OCI-LY1 (cell line): ENCODE measurements around the gene MRPL49.
A peak's percentile ranks its signal among the peaks of the same experiment; 100 is the strongest.

Source experiments
- H2AFZ ChIP-seq: fragments of 200-600 bp; sonication (generic), shearing (Covaris generic); 2 replicates; pipeline ENCODE4 v1.6.0; 2014; ENCODE audit warnings: antibody characterized with exemption, mild to moderate bottlenecking, low read length
- H3F3A ChIP-seq: fragments of 200-600 bp; sonication (generic), shearing (Covaris generic); 2 replicates; pipeline ENCODE4 v1.6.0; 2014; ENCODE audit warnings: mild to moderate bottlenecking, antibody characterized with exemption, low read length, moderate library complexity; ENCODE audit not compliant: insufficient read depth
- H3K27ac ChIP-seq: fragments of 200-600 bp; sonication (generic); 2 replicates; pipeline ENCODE4 v1.5.1; 2014; ENCODE audit warnings: low read length, mixed run types, mild to moderate bottlenecking, low read depth; ENCODE audit not compliant: poor library complexity, severe bottlenecking
- H3K27me3 ChIP-seq: fragments of 200-600 bp; sonication (generic); 2 replicates; pipeline ENCODE4 v1.6.0; 2014; ENCODE audit warnings: antibody characterized with exemption, mild to moderate bottlenecking, low read length, moderate library complexity; ENCODE audit not compliant: insufficient read depth
- H3K36me3 ChIP-seq: fragments of 200-600 bp; sonication (generic); 2 replicates; pipeline ENCODE4 v1.6.1; 2014; ENCODE audit warnings: mild to moderate bottlenecking, antibody characterized with exemption, low read length, moderate library complexity, mixed read lengths; ENCODE audit not compliant: insufficient read depth
- H3K4me1 ChIP-seq: fragments of 200-600 bp; sonication (generic); 2 replicates; pipeline ENCODE4 v1.5.1; 2014; ENCODE audit warnings: mild to moderate bottlenecking, low read length, moderate library complexity; ENCODE audit not compliant: insufficient read depth, severe bottlenecking
- H3K4me2 ChIP-seq: fragments of 200-600 bp; sonication (generic), shearing (Covaris generic); 2 replicates; pipeline ENCODE4 v1.6.1; 2014; ENCODE audit warnings: low read length
- H3K4me3 ChIP-seq: fragments of 200-600 bp; sonication (generic); 2 replicates; pipeline ENCODE4 v1.5.1; 2014; ENCODE audit warnings: low read length, low read depth, mild to moderate bottlenecking, mixed read lengths; ENCODE audit not compliant: poor library complexity, severe bottlenecking
- H3K79me2 ChIP-seq: fragments of 200-600 bp; shearing (Covaris generic); 2 replicates; pipeline ENCODE4 v1.6.1; 2016; ENCODE audit warnings: mixed run types, low read length, mixed read lengths; ENCODE audit not compliant: insufficient read depth
- H3K9ac ChIP-seq: fragments of 200-600 bp; sonication (generic), shearing (Covaris generic); 2 replicates; pipeline ENCODE4 v1.6.1; 2014; ENCODE audit warnings: mild to moderate bottlenecking, low read length, mixed read lengths
- H3K9me2 ChIP-seq: fragments of 200-600 bp; sonication (generic), shearing (Covaris generic); 2 replicates; pipeline ENCODE4 v1.6.1; 2014; ENCODE audit warnings: low read depth, mild to moderate bottlenecking, low read length, mixed read lengths
- H3K9me3 ChIP-seq: fragments of 200-600 bp; shearing (Covaris generic); 2 replicates; pipeline ENCODE4 v1.6.1; 2014; ENCODE audit warnings: low read length, mixed read lengths
- H4K20me1 ChIP-seq: fragments of 200-600 bp; sonication (generic), shearing (Covaris generic); 2 replicates; pipeline ENCODE4 v1.6.0; 2016; ENCODE audit warnings: mild to moderate bottlenecking, low read length; ENCODE audit not compliant: insufficient read depth
- EZH2 ChIP-seq: fragments of 200-600 bp; sonication (generic), shearing (Covaris generic); IDR thresholded peaks from 2 replicates; pipeline ENCODE4 v1.8.0; 2017; ENCODE audit warnings: borderline replicate concordance, mixed run types, mild to moderate bottlenecking, antibody characterized with exemption, low read length, moderate library complexity, mixed read lengths
- TF ChIP-seq, protein P1 (sequence below): fragments of 200-600 bp; sonication (generic), shearing (Covaris generic); IDR thresholded peaks from 2 replicates; pipeline ENCODE4 v1.5.1; 2017; ENCODE audit warnings: mild to moderate bottlenecking, antibody characterized with exemption, low read length, moderate library complexity, mixed read lengths

Gene MRPL49

DNA sequence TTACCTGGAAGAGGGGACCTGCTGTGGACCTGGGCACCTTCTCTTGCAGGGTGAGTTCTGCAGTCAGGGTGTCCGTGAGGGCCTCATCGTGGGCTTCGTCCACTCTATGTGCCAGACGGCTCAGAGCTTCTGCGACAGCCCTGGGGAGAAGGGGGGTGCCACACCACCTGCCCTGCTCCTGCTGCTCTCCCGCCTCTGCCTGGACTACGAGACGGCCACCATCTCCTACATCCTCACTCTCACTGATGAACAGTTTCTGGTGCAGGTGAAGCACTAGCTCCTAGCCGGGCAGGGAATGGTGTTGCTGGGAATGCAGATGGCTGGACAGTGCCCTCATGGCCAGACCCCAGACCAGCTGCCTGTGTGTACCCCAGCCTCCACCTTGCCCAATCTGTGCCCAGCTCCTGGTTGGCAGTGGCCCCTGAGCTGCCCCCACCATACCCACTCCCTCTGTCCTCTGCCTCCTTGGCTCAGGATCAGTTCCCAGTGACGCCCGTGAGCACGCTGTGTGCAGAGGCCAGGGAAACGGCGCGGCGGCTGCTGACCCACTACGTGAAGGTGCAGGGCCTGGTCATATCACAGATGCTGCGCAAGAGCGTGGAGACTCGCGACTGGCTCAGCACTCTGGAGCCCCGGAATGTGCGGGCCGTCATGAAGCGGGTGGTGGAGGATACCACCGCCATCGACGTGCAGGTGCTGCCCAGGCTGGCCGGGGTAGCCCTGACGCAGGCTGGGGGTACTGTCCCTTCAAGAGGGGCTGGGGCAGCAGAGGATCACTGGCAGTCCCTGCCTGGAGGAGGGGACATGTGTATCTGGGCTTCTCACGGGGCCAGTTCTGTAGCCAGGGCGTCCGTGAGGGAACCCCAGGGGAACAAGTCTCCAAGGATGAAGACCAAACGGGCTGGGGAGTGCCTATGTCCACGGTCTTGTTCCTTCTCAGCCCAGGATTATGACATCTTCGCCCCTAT, 12.6 kb upstream of the MRPL49 start:
- no peaks in the 10 kb centered on the region for H3K9me3 ChIP-seq
- H4K20me1 ChIP-seq = no peaks in the 10 kb centered on the region
- H3K4me1 ChIP-seq = peaks cover 31% of the 10 kb centered on the region
- no peak overlapping the region for H3K27ac ChIP-seq
- 0 out of 2 replicates have a peak, but pooled peaks cover 5% of the 10 kb centered on the region for H3F3A ChIP-seq
- TF ChIP-seq EZH2 = no peak
- TF ChIP-seq, protein P1, sequence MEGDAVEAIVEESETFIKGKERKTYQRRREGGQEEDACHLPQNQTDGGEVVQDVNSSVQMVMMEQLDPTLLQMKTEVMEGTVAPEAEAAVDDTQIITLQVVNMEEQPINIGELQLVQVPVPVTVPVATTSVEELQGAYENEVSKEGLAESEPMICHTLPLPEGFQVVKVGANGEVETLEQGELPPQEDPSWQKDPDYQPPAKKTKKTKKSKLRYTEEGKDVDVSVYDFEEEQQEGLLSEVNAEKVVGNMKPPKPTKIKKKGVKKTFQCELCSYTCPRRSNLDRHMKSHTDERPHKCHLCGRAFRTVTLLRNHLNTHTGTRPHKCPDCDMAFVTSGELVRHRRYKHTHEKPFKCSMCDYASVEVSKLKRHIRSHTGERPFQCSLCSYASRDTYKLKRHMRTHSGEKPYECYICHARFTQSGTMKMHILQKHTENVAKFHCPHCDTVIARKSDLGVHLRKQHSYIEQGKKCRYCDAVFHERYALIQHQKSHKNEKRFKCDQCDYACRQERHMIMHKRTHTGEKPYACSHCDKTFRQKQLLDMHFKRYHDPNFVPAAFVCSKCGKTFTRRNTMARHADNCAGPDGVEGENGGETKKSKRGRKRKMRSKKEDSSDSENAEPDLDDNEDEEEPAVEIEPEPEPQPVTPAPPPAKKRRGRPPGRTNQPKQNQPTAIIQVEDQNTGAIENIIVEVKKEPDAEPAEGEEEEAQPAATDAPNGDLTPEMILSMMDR = no peak
- H3K4me2 ChIP-seq = no peak overlapping the region
- H2AFZ ChIP-seq = no peak overlapping the region
- H3K9ac ChIP-seq = no peak overlapping the region
- no peak overlapping the region for H3K4me3 ChIP-seq
- no peaks in the 10 kb centered on the region for H3K27me3 ChIP-seq
- no peaks in the 10 kb centered on the region for H3K9me2 ChIP-seq
- H3K79me2 ChIP-seq = no peaks in the 10 kb centered on the region
- peaks cover 33% of the 10 kb centered on the region; the same call in 1 of the 2 replicates for H3K36me3 ChIP-seq

DNA sequence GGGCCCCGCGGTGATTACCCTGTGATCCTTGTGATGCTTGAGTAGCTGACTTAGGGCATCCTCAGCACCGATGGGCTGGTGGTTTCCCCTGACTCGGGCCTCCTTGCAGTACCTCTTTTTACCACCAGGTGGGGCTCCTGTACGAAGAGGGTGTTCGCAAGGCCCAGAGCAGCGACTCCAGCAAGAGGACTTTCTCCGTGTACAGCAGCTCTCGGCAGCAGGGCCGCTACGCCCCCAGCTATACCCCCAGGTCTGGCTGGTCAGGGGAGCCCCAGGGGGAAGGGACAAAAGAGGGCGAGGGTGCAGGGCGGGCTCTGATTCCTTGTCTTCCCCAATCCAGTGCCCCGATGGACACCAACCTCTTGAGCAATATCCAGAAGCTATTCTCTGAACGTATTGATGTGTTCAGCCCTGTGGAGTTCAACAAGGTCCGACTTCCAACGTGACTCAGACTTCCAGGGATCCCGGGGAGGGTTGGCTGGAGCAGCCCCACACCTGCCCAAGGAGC, 11.7 kb upstream of the MRPL49 start:
- peaks cover 33% of the 10 kb centered on the region; the same call in 1 of the 2 replicates for H3K36me3 ChIP-seq
- H3K27ac ChIP-seq = peak overlapping the region; percentile 55
- peak overlapping the region; percentile 5; the same call in 1 of the 2 replicates for H3K9ac ChIP-seq

GRCh38 chr11:65111159-65111743, 10.9 kb upstream of the MRPL49 start:
- peaks cover 39% of the 10 kb centered on the region for H3K4me1 ChIP-seq
- H3K79me2 ChIP-seq = no peaks in the 10 kb centered on the region
- TF ChIP-seq, protein P1 = no peak
- no peak for TF ChIP-seq EZH2
- peaks cover 35% of the 10 kb centered on the region for H3K36me3 ChIP-seq
- H3K27ac ChIP-seq = peak overlapping the region; percentile 55
- H3K27me3 ChIP-seq = no peaks in the 10 kb centered on the region
- H3K9ac ChIP-seq = no peak overlapping the region
- H3K4me3 ChIP-seq = peak overlapping the region; percentile 75
- 0 out of 2 replicates have a peak, but pooled peaks cover 5% of the 10 kb centered on the region for H3F3A ChIP-seq
- peak overlapping the region; percentile 90 for H3K4me2 ChIP-seq
- no peak overlapping the region for H2AFZ ChIP-seq
- no peaks in the 10 kb centered on the region for H3K9me3 ChIP-seq
- H3K9me2 ChIP-seq = no peaks in the 10 kb centered on the region
- no peaks in the 10 kb centered on the region for H4K20me1 ChIP-seq

More for the DNA sequence above, 11.7 kb upstream of the MRPL49 start:
- no peak overlapping the region for H2AFZ ChIP-seq
- no peaks in the 10 kb centered on the region for H4K20me1 ChIP-seq
- no peaks in the 10 kb centered on the region for H3K79me2 ChIP-seq
- H3K27me3 ChIP-seq = no peaks in the 10 kb centered on the region
- TF ChIP-seq, protein P1 = peak; percentile 91
- TF ChIP-seq EZH2 = no peak
- no peaks in the 10 kb centered on the region for H3K9me2 ChIP-seq
- no peak overlapping the region for H3K4me3 ChIP-seq
- no peaks in the 10 kb centered on the region for H3K9me3 ChIP-seq
- peak overlapping the region; percentile 3; the same call in 1 of the 2 replicates for H3K4me2 ChIP-seq
- peaks cover 31% of the 10 kb centered on the region for H3K4me1 ChIP-seq
- 0 out of 2 replicates have a peak, but pooled peaks cover 5% of the 10 kb centered on the region for H3F3A ChIP-seq
